IPS-20b (cell line): ENCODE data around the gene ITIH5.

ENCODE experiments used
- H3K27ac ChIP-seq: one replicate; pipeline ENCODE4 v1.5.1; 2013; ENCODE audit warnings: low read length
- H3K27me3 ChIP-seq: 2 replicates; pipeline ENCODE4 v1.6.1; 2013; ENCODE audit warnings: mild to moderate bottlenecking, low read length, inconsistent platforms; ENCODE audit not compliant: insufficient read depth
- H3K36me3 ChIP-seq: 2 replicates; pipeline ENCODE4 v1.6.1; 2013; ENCODE audit warnings: low read depth, mild to moderate bottlenecking, inconsistent platforms, low read length, moderate library complexity; ENCODE audit not compliant: insufficient read depth
- H3K4me1 ChIP-seq: 2 replicates; pipeline ENCODE4 v1.6.1; 2013; ENCODE audit warnings: mild to moderate bottlenecking, control low read depth, inconsistent platforms, low read length, moderate library complexity; ENCODE audit not compliant: insufficient read depth
- H3K4me3 ChIP-seq: 2 replicates; pipeline ENCODE4 v1.5.1; 2013; ENCODE audit warnings: mild to moderate bottlenecking, low read length, inconsistent platforms
- H3K9ac ChIP-seq: 2 replicates; pipeline ENCODE4 v1.6.1; 2013; ENCODE audit warnings: low read depth, mild to moderate bottlenecking, inconsistent platforms, low read length, moderate library complexity
- H3K9me3 ChIP-seq: 2 replicates; pipeline ENCODE4 v1.6.1; 2013; ENCODE audit warnings: mild to moderate bottlenecking, low read depth, low read length, inconsistent platforms; ENCODE audit not compliant: insufficient read depth

The ITIH5 gene

DNA sequence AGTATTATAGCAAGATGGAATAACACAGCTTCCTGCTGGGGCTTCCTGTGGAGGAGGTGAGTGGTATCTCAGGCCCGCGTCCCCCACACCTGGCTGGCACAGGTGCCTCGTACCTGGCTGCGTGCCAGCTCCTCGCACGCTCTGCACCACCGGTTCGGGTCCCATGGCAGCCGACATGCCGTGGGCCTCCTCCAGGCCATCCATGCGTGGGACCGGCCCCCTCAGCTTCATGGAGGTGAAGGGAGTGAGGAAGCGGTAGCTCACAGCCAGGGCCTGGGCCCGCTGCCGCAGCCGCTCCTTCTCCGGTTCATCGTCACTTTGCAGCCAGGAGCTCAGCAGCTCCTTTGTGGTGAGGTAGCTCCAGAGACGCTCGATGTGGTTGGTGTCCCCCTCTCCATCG is 90.4 kb downstream of the ITIH5 start:
- Histone ChIP-seq H3K9me3 (no peaks in the 10 kb centered on the region), H3K27me3 (no peaks in the 10 kb centered on the region), H3K4me1 (peaks cover 3% of the 10 kb centered on the region; the same call in 1 of the 2 replicates), H3K9ac (no peak overlapping the region), H3K27ac (no peak overlapping the region), H3K36me3 (no peaks in the 10 kb centered on the region), H3K4me3 (no peak overlapping the region)

DNA sequence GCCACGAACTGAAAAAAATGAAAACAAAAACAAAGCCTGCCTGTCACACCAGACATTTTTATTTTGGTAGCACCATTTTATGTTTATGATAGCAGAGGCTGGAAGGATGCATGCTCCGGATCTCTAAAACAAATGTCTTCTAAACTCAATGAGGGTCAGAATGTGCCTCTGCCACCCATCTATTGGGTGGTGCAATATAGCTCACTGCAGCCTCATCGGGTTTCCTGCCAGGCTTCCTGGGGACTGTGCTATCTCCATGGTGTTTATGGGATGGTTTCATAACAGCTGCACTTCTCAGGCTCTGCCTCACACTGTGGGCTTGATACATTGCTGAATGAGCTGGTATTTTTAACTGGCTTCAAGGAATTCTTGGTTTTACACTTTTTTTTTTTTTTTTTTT is 94.4 kb downstream of the ITIH5 start:
- Histone ChIP-seq H3K27ac (no peak overlapping the region), H3K9me3 (no peaks in the 10 kb centered on the region), H3K9ac (no peak overlapping the region), H3K27me3 (no peaks in the 10 kb centered on the region), H3K4me3 (no peak overlapping the region), H3K36me3 (no peaks in the 10 kb centered on the region), H3K4me1 (no peaks in the 10 kb centered on the region)

DNA sequence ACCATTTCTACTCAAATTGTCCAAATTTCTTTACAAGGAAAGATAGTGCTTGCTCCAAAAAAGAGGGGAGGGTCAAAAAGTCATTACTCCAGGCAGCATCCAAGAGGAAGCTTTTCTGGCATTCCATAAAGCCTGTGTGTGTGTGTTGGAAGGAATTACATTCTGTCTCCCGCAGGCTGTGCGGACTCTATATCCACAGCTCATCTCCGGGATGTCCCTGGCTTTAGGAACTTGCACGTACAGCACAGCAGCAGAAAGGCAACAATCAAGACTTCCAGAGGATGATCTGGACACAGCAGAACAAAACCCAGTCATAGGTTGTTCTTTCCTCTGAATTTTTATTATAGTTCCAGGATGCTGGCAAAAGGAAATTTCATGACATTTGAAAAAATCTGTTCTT is 94.8 kb downstream of the ITIH5 start:
- Histone ChIP-seq H3K9me3 (no peaks in the 10 kb centered on the region), H3K36me3 (no peaks in the 10 kb centered on the region), H3K27me3 (no peaks in the 10 kb centered on the region), H3K4me3 (no peak overlapping the region), H3K4me1 (no peaks in the 10 kb centered on the region), H3K9ac (no peak overlapping the region), H3K27ac (no peak overlapping the region)

DNA sequence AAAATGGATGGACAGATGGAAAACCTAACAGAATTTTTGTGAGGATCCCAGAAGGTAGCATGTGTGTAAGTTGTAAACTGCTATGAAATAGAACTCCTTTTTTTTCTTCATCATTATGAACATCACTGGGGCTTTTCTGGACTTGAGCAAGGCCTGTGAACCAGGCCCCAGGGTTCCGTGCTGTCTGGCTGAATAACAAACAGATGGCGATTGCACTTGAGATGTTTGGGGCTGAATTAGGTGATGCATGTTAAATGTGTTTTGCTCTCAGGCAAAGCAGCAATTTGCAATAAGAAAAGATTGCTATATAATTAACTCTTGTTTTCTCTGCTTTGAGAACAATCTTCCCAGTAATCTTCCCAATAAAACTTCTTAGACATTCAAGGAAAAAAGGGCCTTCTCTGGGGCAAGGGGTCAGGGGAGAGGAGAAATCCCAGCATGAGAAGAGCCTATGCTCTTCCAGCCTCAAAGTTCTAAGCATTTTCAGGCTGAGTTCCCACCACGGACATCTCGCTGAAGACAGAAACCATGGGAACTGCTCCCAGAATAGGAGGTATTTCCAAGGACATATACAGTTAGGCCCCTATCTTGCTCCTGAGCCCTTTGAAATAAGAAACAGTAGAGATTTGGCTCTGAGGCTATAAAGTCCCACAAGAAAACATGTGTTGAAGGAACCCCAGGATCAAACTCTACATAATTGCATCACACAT is 98.7 kb downstream of the ITIH5 start:
- H3K4me1 ChIP-seq, result no peaks in the 10 kb centered on the region
- no peak overlapping the region for H3K4me3 ChIP-seq
- H3K27ac ChIP-seq, result no peak overlapping the region
- no peaks in the 10 kb centered on the region for H3K27me3 ChIP-seq
- H3K36me3 ChIP-seq, result no peaks in the 10 kb centered on the region
- no peak overlapping the region for H3K9ac ChIP-seq
- no peaks in the 10 kb centered on the region for H3K9me3 ChIP-seq

DNA sequence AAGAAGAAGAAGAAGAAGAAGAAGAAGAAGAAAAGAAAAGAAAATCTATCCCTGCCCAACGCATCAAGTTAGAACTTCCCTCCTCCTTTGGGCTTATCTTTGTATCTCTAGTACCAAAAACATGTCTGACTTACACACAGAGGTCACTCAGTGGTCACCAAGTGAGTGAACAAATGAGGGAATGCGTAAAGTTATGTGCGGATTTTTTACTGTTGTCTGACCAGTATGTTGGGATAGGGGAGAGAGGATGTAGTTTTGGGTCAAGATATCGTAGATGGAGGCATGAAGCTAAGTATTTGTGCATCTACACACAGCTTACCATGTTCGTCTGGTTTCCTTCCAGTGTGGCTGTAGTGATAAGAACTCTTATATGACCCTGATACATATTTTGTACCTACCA is 99.9 kb downstream of the ITIH5 start:
- H3K4me1 ChIP-seq, result no peaks in the 10 kb centered on the region
- H3K27me3 ChIP-seq, result no peaks in the 10 kb centered on the region
- no peaks in the 10 kb centered on the region for H3K36me3 ChIP-seq
- no peaks in the 10 kb centered on the region for H3K9me3 ChIP-seq
- no peak overlapping the region for H3K27ac ChIP-seq
- H3K4me3 ChIP-seq, result no peak overlapping the region
- H3K9ac ChIP-seq, result no peak overlapping the region

DNA sequence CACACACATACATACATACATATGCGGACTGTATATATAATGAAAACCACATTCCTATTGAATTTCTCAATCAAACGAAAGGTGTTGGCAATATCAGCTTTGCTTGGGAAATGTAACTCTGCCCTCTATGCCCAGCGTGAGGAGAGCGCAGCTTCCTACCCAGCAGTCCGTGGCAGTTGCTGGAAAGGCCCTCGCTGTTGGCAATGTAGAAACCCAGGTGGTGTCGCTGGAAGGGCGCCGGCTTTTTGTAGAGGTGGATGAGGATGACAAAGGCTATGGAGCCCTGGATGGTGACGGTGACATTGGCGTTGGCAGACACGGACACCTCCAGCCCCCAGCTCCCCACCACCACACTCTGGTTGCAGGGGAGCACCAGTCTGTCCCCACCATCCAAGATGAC is 100.9 kb downstream of the ITIH5 start:
- no peaks in the 10 kb centered on the region for H3K36me3 ChIP-seq
- H3K27me3 ChIP-seq, result no peaks in the 10 kb centered on the region
- no peaks in the 10 kb centered on the region for H3K9me3 ChIP-seq
- no peak overlapping the region for H3K27ac ChIP-seq
- peaks cover 6% of the 10 kb centered on the region; the same call in 1 of the 2 replicates for H3K4me1 ChIP-seq
- no peak overlapping the region for H3K9ac ChIP-seq
- no peak overlapping the region for H3K4me3 ChIP-seq

DNA sequence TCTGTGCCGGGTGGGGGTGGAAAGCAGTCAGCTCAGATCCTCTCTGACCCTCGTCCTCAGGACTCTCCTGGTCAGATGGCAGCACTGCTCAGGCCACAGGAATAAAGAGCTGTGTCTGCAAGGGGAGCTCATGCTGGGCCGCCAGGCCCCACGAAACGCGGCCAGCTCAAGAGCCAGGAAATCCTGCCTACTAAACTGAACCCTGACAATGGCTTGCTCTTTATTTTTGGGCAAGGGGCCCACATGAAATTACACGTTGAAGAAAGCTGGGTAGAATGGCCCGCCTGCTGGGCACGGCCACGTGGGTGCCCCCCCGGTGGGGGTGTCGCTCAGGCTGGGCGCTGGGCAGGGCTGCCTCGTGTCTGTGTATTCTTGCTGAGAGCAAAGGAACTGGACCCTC is 103.0 kb downstream of the ITIH5 start:
- H3K4me1 ChIP-seq, result peaks cover 6% of the 10 kb centered on the region; the same call in 1 of the 2 replicates
- no peaks in the 10 kb centered on the region for H3K36me3 ChIP-seq
- no peak overlapping the region for H3K9ac ChIP-seq
- no peaks in the 10 kb centered on the region for H3K27me3 ChIP-seq
- H3K4me3 ChIP-seq, result no peak overlapping the region
- H3K27ac ChIP-seq, result no peak overlapping the region
- H3K9me3 ChIP-seq, result no peaks in the 10 kb centered on the region

DNA sequence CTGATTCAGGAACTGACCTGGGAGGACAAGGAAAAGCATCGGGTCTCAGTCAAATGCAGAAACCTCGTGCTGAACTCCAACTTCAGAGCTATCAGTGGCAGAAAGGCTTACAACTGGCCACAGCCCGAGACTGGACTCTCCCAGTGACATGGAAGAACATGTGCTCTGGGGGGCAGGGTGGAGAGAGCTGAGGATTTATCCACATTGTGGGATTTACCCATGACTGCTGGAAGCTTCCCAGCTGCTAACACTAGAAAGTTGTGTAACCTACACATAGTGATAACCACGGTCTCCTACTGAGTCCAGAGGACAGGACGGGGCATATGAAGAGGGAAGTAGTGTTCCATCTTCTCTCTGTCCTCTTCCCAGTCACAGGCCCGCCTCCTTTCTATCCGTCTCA is 103.4 kb downstream of the ITIH5 start:
- Histone ChIP-seq H3K9ac (no peak overlapping the region), H3K36me3 (no peaks in the 10 kb centered on the region), H3K9me3 (no peaks in the 10 kb centered on the region), H3K4me3 (no peak overlapping the region), H3K27me3 (no peaks in the 10 kb centered on the region), H3K27ac (no peak overlapping the region), H3K4me1 (peaks cover 6% of the 10 kb centered on the region; the same call in 1 of the 2 replicates)

DNA sequence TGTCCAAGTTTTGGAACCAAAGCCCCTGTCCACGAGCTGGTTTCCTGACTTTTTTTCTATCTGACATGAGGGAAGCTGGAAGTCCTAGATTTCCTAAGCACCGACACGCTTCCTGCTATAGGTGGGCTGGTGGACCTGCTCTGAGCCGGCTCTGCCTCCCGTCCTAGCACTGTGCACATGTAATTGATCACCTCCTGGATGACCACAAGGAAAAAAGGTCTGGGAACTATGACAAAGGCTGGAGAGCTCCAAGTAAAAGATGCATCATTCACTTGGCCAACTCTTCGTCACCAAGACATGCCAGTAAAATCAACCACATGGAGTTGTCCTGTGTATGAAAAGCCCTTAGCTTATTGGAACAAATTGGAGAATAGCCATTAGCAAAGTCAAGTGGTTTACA is 104.8 kb downstream of the ITIH5 start:
- H3K9ac ChIP-seq, result no peak overlapping the region
- no peak overlapping the region for H3K27ac ChIP-seq
- H3K4me3 ChIP-seq, result no peak overlapping the region
- H3K9me3 ChIP-seq, result no peaks in the 10 kb centered on the region
- H3K27me3 ChIP-seq, result no peaks in the 10 kb centered on the region
- no peaks in the 10 kb centered on the region for H3K36me3 ChIP-seq
- peaks cover 6% of the 10 kb centered on the region; the same call in 1 of the 2 replicates for H3K4me1 ChIP-seq

DNA sequence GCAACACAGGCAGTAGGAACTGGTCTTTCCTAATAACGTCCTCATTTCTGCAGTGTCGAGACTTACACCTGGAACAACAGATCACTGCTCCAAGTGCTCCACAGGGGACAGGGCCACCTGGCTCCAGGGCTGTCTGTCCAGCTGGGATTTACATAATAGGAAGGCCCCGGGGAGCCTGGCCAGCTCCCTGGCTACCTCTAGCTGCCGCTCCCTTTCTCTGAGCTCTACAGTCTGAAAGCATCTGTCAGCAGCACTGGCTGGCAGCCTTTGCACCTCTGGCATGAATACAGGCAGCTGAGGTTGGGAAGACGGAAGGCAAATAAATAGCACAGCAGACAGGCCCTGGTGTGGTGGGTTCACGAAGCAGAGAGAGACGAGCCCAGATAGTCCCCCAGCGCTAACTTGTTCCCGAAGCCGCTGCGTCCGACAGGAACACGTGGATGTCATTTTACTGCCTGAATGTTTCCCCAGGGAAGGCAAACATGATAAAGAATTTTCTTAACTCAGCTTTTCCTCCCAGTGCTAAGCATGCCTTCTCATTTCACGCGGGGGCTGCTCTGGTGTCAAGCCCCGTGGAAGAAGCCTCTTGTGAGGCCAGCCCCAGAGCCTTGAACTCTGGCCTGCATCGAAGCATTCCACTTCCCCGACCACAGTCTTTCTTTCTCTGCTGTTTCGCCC is 105.4 kb downstream of the ITIH5 start:
- Histone ChIP-seq H3K27ac (no peak overlapping the region), H3K36me3 (no peaks in the 10 kb centered on the region), H3K27me3 (no peaks in the 10 kb centered on the region), H3K4me1 (peaks cover 6% of the 10 kb centered on the region; the same call in 1 of the 2 replicates), H3K9me3 (no peaks in the 10 kb centered on the region), H3K9ac (no peak overlapping the region), H3K4me3 (no peak overlapping the region)

DNA sequence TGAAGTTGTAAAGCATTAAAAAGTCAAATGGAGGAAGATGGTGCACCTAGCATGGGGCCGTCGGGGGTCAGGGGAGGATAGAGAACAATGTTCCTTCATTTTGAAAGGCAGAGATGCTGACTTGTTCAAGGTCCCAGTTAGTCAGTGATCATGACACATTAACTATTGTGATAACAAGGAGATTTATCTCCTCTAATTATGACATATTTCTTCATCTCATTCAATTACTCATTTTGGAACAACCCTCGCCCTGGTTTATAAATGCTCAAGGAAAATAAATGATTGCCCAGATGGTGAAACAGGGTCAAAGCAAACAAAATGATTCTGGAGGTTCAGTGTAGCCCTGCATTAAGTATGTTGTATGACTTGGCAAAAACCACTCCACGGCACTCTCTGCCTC is 106.2 kb downstream of the ITIH5 start:
- Histone ChIP-seq H3K9me3 (no peaks in the 10 kb centered on the region), H3K27ac (no peak overlapping the region), H3K9ac (no peak overlapping the region), H3K4me1 (peaks cover 6% of the 10 kb centered on the region; the same call in 1 of the 2 replicates), H3K36me3 (no peaks in the 10 kb centered on the region), H3K27me3 (no peaks in the 10 kb centered on the region), H3K4me3 (no peak overlapping the region)

DNA sequence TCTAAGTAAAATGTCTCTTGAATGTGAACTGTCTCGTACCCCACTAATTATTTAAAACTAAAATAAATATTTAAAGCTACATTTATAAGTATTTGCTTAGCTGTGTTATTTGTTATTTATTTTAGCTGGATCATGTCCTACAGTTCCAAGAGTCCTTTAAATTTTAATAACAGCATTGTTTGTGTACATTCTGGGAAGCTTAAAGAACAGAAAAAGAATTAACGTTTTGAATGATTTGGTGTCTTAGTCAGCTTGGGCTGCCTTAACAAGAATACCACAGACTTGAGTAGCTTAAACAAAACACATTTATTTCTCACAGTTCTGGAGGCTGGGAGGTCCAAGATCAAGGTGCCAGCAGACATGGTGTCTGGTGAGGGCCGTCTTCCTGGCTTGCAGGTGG is 107.4 kb downstream of the ITIH5 start:
- H3K27me3 ChIP-seq, result no peaks in the 10 kb centered on the region
- H3K4me1 ChIP-seq, result peaks cover 6% of the 10 kb centered on the region; the same call in 1 of the 2 replicates

More for the DNA sequence above, 107.4 kb downstream of the ITIH5 start:
- no peak overlapping the region for H3K9ac ChIP-seq
- no peak overlapping the region for H3K4me3 ChIP-seq
- H3K9me3 ChIP-seq, result no peaks in the 10 kb centered on the region
- no peaks in the 10 kb centered on the region for H3K36me3 ChIP-seq
- H3K27ac ChIP-seq, result no peak overlapping the region
